ENCODE results near the gene OPCML. TPM values are rescaled to one million over a fixed set of nuclear protein-coding genes. Genes with fewer than 3 reads are reported as not detected.

The OPCML gene
- total RNA-seq, 2 donors from 2014 or later, result not detected

DNA sequence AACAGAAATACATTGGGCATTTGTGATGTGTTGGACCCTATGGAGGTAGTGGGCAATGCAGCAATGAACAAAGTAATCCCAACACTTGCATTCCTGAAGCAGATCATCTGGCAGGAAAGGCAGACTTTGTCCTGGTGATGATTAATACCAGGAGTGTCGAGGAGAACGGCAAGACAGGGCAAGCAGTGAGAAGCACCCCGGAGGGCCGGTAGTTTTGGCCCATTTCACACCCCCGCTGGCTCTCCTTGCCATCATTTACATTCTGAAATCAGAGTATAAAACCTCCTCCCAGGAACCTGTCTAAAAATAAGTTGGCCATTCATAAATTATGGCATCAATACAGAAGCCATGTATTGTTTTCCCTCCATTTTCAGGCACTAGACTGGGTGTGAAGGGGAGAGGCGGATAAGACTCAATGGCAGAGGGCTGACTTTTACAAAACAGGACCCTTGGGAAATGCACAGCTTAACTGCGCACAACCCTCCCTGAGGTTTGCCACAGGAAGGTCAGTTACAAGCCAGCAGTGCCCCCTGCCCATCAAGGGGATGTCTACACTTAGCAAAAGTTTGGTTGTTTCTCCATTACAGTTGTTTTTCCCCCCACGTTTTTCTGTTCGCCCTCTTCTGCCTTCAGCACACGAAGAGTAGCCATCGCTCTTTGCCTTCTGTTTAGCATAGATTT lies 55.6 kb downstream of the OPCML start:
- no peak overlapping the region for H3K4me3 Mint-ChIP-seq
- H3K27me3 Mint-ChIP-seq, result no peaks in the 10 kb centered on the region
- H3K36me3 Mint-ChIP-seq, result no peaks in the 10 kb centered on the region
- DNase-seq (ENCODE audit: low spot score) (no peak), ATAC-seq (no peak)
- H3K9me3 Mint-ChIP-seq, result peaks cover 13% of the 10 kb centered on the region
- H3K4me1 Mint-ChIP-seq (ENCODE audit: low read depth in 2 of 2), result no peaks in the 10 kb centered on the region
- no peak overlapping the region for H3K27ac Mint-ChIP-seq

- H3K27me3 Mint-ChIP-seq, result peaks cover 0 to 7% of the 10 kb centered on the region in 2 donors
- no peak for DNase-seq (ENCODE audit: low spot score)
- no peaks in the 10 kb centered on the region for H3K4me1 Mint-ChIP-seq (ENCODE audit: low read depth in 2 of 2)
- ATAC-seq, result no peak
- no peak overlapping the region for H3K27ac Mint-ChIP-seq
- H3K36me3 Mint-ChIP-seq, result no peaks in the 10 kb centered on the region
- H3K4me3 Mint-ChIP-seq, result no peak overlapping the region
- H3K9me3 Mint-ChIP-seq, result peaks cover 12% of the 10 kb centered on the region
These were observed 57.8 kb downstream of the OPCML start for GRCh38 chr11:133474461-133474860.

GRCh38 chr11:133467686-133468085 lies 64.6 kb downstream of the OPCML start:
- H3K27me3 Mint-ChIP-seq, result peaks cover 0 to 7% of the 10 kb centered on the region in 2 donors
- H3K4me3 Mint-ChIP-seq, result no peak overlapping the region
- no peak overlapping the region for H3K27ac Mint-ChIP-seq
- no peak for DNase-seq (ENCODE audit: low spot score)
- no peaks in the 10 kb centered on the region for H3K36me3 Mint-ChIP-seq
- no peak for ATAC-seq
- H3K4me1 Mint-ChIP-seq (ENCODE audit: low read depth in 2 of 2), result no peaks in the 10 kb centered on the region
- peaks cover 9% of the 10 kb centered on the region for H3K9me3 Mint-ChIP-seq

DNA sequence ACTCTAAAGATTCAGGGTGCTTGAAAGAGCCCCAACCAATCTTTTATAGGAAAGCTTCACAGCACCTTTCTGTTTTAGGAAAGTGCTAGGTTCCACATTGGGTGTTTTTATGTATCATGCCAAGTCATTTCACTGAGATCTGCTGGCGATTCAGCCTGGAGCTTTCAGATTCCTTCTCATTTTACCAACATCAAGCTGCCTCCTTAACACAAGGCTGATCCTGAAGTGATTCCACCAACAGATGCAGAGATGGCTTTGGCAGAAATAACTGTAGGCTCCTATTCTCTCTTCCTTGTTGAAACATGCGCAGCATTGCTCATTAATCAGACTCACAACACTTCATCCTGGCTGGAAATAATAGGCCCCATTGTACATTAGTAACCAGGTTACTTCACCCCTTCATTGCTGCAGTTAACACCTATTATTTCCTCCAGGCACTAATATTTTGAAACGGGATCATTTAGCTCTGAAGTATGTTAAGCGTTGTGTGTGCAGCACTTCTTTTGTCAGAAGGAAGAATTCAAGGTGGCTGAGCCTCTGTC lies 89.0 kb downstream of the OPCML start:
- Mint-ChIP-seq H3K36me3 (no peaks in the 10 kb centered on the region), H3K9me3 (peaks cover 6% of the 10 kb centered on the region), H3K27me3 (no peaks in the 10 kb centered on the region), H3K27ac (no peak overlapping the region), H3K4me1 (ENCODE audit: low read depth in 2 of 2) (no peaks in the 10 kb centered on the region), H3K4me3 (no peak overlapping the region)
- DNase-seq (ENCODE audit: low spot score), result no peak
- no peak for ATAC-seq

- DNase-seq (ENCODE audit: low spot score) (no peak), ATAC-seq (no peak)
- H3K9me3 Mint-ChIP-seq, result peaks cover 4% of the 10 kb centered on the region
- H3K4me3 Mint-ChIP-seq, result no peak overlapping the region
- H3K36me3 Mint-ChIP-seq, result no peaks in the 10 kb centered on the region
- no peaks in the 10 kb centered on the region for H3K4me1 Mint-ChIP-seq (ENCODE audit: low read depth in 2 of 2)
- no peaks in the 10 kb centered on the region for H3K27me3 Mint-ChIP-seq
- no peak overlapping the region for H3K27ac Mint-ChIP-seq
These were observed 90.2 kb downstream of the OPCML start for GRCh38 chr11:133441964-133442660.

DNA sequence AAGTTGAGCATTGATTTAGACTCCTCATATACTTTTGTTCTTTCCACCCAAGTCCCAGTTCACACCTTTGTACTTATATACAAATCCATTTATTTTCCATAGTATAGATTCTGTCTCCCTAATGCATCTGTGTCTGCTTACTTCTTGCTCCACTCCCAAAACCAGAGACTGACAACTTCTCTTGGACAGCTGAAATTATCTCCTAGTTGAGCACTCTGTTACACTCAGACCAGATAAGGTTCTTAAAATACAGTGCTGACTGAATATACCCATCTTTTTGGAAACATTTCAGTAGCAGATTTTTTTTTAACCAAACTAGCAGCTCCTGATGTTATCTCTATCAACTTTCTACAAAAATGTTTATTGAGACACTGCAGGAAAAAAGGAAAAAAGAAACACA lies 106.3 kb downstream of the OPCML start:
- Mint-ChIP-seq H3K4me3 (no peak overlapping the region), H3K27ac (no peak overlapping the region), H3K9me3 (peaks cover 2% of the 10 kb centered on the region)

GRCh38 chr11:133425245-133425644 lies 107.1 kb downstream of the OPCML start:
- Mint-ChIP-seq H3K4me3 (no peak overlapping the region), H3K27ac (no peak overlapping the region), H3K4me1 (ENCODE audit: low read depth in 2 of 2) (no peaks in the 10 kb centered on the region), H3K9me3 (peaks cover 3% of the 10 kb centered on the region), H3K36me3 (no peaks in the 10 kb centered on the region), H3K27me3 (no peaks in the 10 kb centered on the region)
- no peak for DNase-seq (ENCODE audit: low spot score)
- ATAC-seq, result no peak

More for the DNA sequence above, 106.3 kb downstream of the OPCML start:
- H3K4me1 Mint-ChIP-seq (ENCODE audit: low read depth in 2 of 2), result no peaks in the 10 kb centered on the region
- no peaks in the 10 kb centered on the region for H3K36me3 Mint-ChIP-seq
- ATAC-seq, result no peak
- no peak for DNase-seq (ENCODE audit: low spot score)
- H3K27me3 Mint-ChIP-seq, result no peaks in the 10 kb centered on the region

- ATAC-seq, result no peak
- H3K36me3 Mint-ChIP-seq, result no peaks in the 10 kb centered on the region
- no peak for DNase-seq (ENCODE audit: low spot score)
- H3K27me3 Mint-ChIP-seq, result no peaks in the 10 kb centered on the region
- no peaks in the 10 kb centered on the region for H3K4me1 Mint-ChIP-seq (ENCODE audit: low read depth in 2 of 2)
- H3K9me3 Mint-ChIP-seq, result peaks cover 7% of the 10 kb centered on the region
- no peak overlapping the region for H3K4me3 Mint-ChIP-seq
- no peak overlapping the region for H3K27ac Mint-ChIP-seq
These were observed 114.1 kb downstream of the OPCML start for GRCh38 chr11:133418218-133418617.

GRCh38 chr11:133414506-133414905 lies 117.8 kb downstream of the OPCML start:
- no peak for ATAC-seq
- H3K36me3 Mint-ChIP-seq, result no peaks in the 10 kb centered on the region
- no peak for DNase-seq (ENCODE audit: low spot score)
- H3K9me3 Mint-ChIP-seq, result peaks cover 7% of the 10 kb centered on the region
- no peaks in the 10 kb centered on the region for H3K4me1 Mint-ChIP-seq (ENCODE audit: low read depth in 2 of 2)
- no peaks in the 10 kb centered on the region for H3K27me3 Mint-ChIP-seq
- no peak overlapping the region for H3K4me3 Mint-ChIP-seq
- H3K27ac Mint-ChIP-seq, result no peak overlapping the region

DNA sequence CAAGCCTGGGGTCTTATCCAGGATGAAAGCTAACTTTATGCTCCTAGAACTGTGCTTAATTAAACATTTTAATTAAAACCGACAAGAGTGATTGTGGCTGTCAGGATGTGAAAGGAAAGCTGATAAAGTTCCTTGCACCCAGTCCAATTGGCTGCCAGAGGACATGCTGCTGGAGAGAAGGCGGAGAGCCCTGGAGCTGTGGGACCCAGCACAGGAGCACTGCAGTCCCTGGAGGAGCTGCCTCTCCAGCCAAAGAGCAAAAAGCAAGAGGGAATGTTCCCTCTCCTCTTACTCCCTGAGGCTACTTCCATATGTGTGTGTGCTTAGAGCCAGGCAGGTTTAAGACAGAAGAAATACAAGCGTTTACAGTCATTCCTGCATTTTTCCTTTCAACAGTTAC lies 118.6 kb downstream of the OPCML start:
- no peaks in the 10 kb centered on the region for H3K27me3 Mint-ChIP-seq
- H3K27ac Mint-ChIP-seq, result no peak overlapping the region
- H3K4me1 Mint-ChIP-seq (ENCODE audit: low read depth in 2 of 2), result no peaks in the 10 kb centered on the region
- H3K4me3 Mint-ChIP-seq, result no peak overlapping the region
- ATAC-seq (no peak), DNase-seq (ENCODE audit: low spot score) (no peak)
- H3K9me3 Mint-ChIP-seq, result peaks cover 7% of the 10 kb centered on the region
- no peaks in the 10 kb centered on the region for H3K36me3 Mint-ChIP-seq

DNA sequence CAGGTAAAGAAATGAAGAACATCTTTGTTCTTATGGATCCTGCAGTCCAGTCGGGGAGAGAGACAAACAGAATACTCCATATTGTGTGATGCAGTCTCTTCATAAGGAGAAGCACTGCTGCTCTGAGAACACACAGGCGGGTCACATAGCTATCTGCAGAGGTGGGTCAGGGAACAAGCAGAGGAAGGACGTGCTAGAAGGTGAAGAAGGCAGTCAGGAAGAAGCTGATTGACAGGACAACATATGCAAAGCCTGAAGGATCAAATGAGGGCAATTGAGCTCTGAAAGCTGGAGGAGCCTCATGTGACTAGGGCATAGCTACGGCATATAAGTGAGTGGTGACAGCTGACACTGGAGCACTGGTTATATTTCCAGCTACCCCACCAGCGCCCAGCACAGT lies 122.5 kb downstream of the OPCML start:
- DNase-seq (ENCODE audit: low spot score), result no peak
- no peak for ATAC-seq
- peaks cover 0 to 5% of the 10 kb centered on the region in 2 donors for H3K27me3 Mint-ChIP-seq
- no peaks in the 10 kb centered on the region for H3K4me1 Mint-ChIP-seq (ENCODE audit: low read depth in 2 of 2)
- peaks cover 6% of the 10 kb centered on the region for H3K9me3 Mint-ChIP-seq
- H3K36me3 Mint-ChIP-seq, result no peaks in the 10 kb centered on the region
- H3K4me3 Mint-ChIP-seq, result no peak overlapping the region
- H3K27ac Mint-ChIP-seq, result no peak overlapping the region

DNA sequence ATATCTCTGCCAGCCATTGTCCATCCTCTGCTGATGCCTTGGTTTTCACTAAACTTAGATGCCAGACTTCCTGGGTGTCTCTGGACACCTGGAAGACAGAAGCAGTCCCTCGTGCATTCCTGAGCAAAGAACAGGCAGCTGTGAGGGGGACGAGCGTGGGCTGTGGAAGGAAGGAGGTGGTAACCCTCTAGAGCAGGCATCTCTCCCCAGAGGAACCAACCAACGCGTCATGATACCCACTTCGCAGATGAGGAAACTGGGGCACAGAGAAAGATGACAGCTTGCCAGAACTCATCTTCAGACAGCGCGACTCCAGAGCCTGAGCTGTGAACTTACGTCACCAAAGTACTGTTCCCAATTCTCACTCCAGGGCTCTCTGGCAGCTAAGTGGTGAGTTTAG lies 123.4 kb downstream of the OPCML start:
- Mint-ChIP-seq H3K36me3 (no peaks in the 10 kb centered on the region), H3K4me1 (ENCODE audit: low read depth in 2 of 2) (no peaks in the 10 kb centered on the region), H3K4me3 (no peak overlapping the region), H3K27me3 (peaks cover 0 to 5% of the 10 kb centered on the region in 2 donors), H3K27ac (no peak overlapping the region), H3K9me3 (peaks cover 12% of the 10 kb centered on the region)
- ATAC-seq (no peak), DNase-seq (ENCODE audit: low spot score) (no peak)

- peaks cover 0 to 5% of the 10 kb centered on the region in 2 donors for H3K27me3 Mint-ChIP-seq
- no peak overlapping the region for H3K27ac Mint-ChIP-seq
- DNase-seq (ENCODE audit: low spot score), result no peak
- H3K4me1 Mint-ChIP-seq (ENCODE audit: low read depth in 2 of 2), result no peaks in the 10 kb centered on the region
- no peaks in the 10 kb centered on the region for H3K36me3 Mint-ChIP-seq
- H3K4me3 Mint-ChIP-seq, result no peak overlapping the region
- ATAC-seq, result no peak
- peaks cover 12% of the 10 kb centered on the region for H3K9me3 Mint-ChIP-seq
These were observed 123.9 kb downstream of the OPCML start for GRCh38 chr11:133408402-133408801.

GRCh38 chr11:133406489-133406888 lies 125.8 kb downstream of the OPCML start:
- DNase-seq (ENCODE audit: low spot score) (no peak), ATAC-seq (no peak)
- peaks cover 0 to 5% of the 10 kb centered on the region in 2 donors for H3K27me3 Mint-ChIP-seq

More at GRCh38 chr11:133406489-133406888, 125.8 kb downstream of the OPCML start:
- H3K9me3 Mint-ChIP-seq, result peaks cover 12% of the 10 kb centered on the region
- H3K27ac Mint-ChIP-seq, result no peak overlapping the region
- H3K4me1 Mint-ChIP-seq (ENCODE audit: low read depth in 2 of 2), result no peaks in the 10 kb centered on the region
- no peaks in the 10 kb centered on the region for H3K36me3 Mint-ChIP-seq
- H3K4me3 Mint-ChIP-seq, result no peak overlapping the region
